Activated naive CD8-positive, alpha-beta T cell treated with anti-CD3 and anti-CD28 coated beads, Interleukin-2, amount 50 U/mL, for 16 hours (primary cell): ENCODE results near the gene KLK5.

Experiments
- DNase-seq: peaks from one replicate; pipeline ENCODE4 v3.0.0-alpha.2; 2020; ENCODE audit warnings: low read depth, low spot score

KLK5 gene

DNA sequence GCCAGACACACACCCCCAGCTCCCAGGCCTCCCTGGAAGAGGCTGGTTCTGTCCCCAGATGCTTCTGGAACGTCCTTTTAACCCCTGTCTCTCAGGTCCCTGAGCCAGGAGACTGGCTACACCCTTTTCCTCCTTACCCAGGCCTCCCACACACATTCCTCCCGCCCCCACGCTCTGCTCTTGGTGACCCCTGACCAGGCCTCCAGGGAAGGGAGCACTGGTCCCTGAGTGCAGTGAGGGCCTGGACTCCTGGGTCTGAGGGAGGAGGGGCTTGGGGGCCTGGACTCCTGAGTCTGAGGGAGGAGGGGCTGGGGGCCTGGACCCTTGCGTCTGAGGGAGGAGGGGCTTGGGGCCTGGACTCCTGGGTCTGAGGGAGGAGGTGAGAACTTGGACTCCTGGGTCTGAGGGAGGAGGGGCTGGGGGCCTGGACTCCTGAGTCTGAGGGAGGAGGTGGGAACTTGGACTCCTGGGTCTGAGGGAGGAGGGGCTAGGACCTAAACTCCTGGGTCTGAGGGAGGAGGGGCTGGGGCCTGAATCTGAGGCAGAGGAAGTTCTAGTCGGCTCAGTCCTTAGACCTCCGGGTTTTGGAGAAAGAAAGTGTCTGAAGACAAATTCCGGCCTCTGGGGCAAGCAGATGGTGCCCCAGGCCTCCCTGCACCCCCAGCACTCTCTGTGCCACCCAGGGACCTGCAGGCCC lies 16.0 kb upstream of the KLK5 start:
- DNase-seq = no peak

DNA sequence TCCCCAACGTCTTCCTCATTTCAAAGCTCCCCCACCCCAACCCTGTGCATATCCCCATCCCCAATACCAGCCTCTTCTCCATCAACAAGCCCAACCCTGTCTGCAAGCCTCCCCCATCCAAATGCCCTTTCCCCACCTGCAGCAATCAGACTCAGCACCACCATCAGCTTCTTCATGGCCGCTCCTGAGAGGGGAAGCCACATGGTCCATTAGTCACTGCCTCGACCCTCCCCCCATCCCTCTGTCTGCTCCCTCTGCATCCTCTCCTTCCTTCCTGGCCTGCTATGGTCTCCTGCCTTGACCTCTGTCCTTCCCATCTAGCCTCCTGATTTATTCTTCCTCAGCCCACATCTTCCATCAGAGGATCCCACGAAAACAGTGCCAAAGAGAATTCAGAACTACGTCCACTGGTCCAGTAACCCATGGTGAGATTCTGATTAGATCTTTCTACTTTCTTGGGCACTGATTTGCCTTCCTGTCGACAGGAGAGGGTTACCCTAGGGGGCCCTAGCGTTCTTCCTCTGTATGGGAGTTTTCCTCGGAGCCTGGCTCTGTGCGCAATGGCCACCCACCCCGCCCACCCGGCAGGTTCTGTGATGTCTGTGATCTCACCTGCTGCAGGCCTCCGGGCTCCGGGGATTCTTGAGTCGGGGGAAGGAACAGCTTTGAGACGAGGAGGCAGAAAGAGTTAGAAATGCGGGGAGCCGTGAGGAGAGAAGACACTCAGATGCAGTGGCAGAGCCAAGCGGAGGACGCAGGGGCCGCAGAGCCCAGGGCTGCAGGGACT lies 15.3 kb upstream of the KLK5 start:
- no peak for DNase-seq

DNA sequence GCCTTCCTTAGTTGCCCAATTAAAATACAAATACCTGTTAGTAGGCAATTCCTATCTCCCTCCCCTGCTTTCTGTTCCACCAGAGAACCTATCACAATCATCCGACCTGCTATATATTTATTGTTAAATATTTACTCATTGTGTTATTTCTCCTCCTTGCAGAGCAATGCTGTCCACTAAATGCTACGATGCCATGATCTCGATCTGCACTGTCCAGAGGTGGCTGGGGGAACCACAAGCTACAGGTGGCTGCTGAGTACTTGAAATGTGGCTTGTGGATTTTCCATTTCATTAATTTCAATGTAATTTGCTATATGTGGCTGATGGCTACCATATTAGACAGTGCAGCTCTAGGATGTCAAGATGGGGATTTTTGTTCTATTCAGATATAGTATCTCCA lies 11.4 kb upstream of the KLK5 start:
- DNase-seq = no peak

DNA sequence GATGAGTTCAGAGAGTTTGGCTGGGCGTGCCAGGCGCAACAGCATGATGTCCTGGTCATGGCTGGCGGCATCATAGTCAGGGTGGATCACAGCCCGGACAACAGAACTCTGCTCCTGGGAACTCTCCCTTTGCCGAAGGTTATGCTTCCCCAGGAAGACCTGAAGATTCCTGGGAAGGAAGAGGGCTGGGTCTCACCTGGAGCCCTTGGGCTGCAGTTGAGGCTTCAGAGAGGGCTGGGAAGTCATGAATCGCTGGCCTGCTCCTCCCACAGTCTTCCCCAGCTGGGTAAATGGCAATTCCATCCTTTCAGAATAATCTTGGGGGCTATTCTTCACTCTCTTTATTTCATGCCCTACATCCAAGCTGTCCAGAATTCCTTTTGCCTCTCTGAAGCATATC lies 10.5 kb upstream of the KLK5 start:
- DNase-seq = no peak

DNA sequence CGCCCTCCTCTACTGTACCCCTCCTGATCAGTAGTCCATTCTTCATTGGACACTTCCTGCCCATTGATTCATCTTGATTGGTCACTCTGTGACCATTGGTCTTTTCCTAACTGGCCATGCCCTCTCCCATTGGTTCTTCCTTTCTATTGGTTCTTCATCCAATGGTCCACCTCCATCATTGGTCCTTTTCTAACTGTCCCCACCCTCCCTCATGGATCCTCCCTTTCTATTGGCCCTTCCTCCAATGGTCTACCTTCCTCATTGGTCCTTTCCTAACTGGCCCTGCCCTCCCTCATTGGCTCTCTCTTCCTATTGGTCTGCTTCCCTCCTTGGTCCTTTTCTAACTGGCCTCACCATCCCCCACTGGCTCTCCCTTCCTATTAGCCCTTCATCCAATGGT lies 9.4 kb upstream of the KLK5 start:
- DNase-seq = no peak

DNA sequence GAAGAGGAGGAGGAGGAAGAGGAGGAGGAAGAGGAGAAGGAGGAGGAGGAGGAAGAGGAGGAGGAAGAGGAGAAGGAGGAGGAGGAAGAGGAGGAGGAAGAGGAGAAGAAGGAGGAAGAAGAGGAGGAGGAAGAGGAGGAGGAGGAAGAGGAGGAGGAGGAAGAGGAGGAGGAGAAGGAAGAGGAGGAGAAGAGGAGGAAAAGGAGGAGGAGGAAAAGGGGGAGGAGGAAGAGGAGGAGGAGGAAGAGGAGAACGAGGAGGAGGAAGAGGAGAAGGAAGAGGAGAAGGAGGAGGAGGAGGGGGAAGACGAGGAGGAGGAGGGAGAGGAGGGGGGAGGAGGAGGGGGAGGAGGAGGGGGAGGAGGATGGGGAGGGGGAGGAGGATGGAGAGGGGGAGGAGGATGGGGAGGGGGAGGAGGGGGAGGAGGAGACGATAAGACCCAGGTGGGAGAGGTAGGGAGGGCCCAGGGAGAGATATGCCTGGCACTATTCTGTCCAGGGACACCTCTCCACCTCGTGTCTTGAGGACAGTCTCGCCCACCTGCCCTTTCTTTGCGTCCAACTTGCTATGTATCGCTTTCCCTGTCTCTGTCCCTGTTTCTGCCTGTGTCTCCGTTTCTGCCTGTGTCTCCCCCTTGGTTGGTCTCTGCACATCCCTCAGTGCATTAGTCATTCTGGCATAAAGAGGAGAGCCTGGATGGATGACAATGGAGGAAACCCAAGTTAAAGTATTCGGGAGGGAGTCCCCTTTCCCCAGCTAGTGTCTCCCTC lies 7.1 kb upstream of the KLK5 start:
- no peak for DNase-seq

DNA sequence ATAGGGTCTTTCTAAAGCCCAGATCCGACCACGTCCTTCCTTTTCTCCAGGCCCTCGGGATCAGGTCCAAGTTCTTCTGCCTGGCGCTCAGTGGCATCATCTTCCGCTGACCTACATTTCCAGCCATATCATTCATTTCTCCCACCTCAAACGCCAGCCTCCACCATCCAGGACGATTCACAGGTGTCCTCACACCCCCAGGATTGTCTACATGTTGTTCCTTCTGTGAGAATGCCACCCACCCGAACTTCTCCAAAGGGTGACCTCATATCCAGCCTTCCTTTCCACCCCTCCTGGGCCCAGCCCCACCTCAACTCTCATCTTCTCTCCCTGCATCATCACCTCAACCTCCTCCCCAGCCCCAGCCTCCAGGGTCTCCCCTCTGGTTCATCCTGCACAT lies 4.7 kb upstream of the KLK5 start:
- DNase-seq = no peak

DNA sequence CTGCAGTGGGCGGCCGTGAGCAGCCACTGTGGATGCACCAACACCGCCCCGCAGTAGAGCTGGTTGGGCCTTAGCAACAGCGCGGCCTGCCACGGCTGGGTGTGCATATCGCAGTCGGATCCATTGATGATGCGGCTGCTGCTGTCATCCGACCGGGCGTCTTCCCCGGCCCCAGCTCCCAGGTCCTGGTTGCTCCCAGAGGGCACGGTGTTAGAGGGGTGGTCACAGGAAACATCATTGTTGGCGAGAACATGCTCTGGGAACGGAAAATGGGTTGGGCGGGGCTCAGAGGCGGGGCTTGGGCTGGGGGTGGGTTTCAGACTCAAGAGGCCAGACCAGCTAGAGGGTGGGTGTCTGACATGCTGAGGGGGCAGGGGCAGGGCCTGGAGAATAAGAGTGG lies 3.0 kb downstream of the KLK5 start:
- no peak for DNase-seq

DNA sequence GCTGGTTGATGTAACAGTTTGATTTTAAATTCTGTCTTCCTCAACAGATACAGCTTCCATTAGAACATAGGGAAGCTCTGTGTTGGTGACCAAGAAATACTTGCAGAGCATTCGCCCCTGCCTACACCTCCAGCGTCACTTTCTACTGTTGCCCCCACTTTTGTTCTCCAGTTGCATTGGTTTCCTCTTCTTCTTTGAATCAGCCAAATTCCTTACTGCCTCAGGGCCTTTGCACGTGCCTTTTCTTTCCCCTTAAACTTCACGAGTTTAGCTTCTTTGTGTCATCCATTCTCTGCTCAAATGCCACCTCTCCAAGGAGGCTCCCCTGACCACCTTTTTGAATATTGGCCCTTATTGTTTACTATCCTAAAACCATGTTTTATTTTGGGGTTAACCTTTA lies 5.7 kb downstream of the KLK5 start:
- DNase-seq = no peak

DNA sequence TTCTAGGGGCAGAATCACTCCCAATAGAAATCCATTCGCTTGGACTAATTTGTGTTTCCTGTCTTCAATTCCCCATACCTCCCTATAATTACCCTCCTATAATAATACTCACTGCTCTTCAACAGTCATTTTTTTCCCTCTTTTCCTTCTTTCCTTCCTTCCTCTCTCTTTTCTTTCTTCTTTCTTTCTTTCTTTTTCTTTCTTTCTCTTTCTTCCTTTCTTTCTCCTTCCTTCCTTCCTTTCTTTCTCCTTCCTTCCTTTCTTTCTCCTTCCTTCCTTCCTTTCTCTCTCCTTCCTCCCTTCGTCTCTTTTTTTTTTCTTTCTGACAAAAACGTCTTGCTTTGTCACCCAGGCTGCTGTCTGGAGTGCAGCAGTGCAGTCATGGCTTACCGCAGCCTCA lies 8.0 kb downstream of the KLK5 start:
- no peak for DNase-seq

DNA sequence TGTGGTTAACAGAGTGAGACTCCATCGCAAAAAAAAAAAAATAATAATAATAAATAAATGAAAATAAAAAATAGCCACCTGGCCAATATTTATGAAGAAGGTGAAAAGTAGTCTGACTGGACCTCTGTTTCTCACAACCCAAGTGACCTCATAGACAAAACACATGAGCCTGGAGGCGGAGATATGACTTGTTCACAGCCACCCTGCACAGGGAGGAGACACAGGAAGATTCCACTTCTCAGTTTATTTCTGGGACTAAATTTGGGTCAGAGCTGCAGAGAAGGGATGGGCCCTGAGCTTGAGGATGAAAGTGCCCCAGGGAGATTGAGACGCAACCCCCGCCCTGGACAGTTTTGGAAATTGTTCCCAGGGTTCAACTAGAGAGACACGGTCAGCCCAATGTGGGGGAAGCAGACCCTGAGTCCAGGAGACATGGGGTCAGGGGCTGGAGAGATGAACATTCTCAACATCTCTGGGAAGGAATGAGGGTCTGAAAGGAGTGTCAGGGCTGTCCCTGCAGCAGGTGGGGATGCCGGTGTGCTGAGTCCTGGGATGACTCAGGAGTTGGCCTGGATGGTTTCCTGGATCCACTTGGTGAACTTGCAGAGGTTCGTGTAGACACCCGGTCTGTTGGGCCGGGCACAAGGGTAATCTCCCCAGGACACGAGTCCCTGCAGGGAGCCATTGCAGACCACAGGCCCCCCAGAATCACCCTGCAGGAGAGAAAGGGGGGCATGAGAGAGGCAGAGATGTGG lies 9.6 kb downstream of the KLK5 start:
- no peak for DNase-seq

DNA sequence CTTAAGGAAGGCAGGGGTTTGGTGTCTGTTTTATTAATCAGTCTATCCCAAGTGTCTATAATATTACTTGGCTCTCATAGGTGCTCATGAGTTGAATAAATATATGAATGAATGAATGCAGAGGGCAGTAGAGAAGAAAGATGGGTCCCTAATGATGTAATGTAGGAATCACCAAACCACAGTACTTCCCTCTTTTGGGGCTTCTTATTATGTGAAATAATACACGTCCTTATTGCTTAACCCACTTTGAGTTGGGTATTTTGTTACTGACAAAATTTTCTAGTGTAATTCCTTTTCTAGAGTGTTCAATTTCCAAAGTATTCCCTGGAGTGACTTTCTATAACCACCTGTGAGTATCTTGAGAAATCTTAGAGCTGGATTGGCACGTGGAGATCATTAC lies 13.2 kb downstream of the KLK5 start:
- no peak for DNase-seq

DNA sequence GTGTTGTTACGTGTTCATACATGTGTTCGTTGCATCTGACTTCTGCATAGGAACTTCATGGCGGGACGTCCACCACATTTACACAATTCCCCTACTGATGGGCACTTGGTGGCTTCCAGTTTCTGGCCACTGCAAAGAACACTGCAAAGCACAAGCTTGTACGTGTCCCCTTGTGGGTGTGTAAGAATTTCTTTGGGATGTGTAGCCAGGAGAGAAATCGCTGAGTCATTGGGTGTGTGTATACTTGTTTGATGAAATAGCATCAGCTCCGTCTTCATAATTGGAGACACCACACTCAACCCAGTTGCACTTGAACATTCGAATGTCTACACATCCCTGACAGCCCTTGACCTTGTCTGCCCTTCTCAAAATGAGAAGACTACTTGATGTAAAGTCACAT lies 19.2 kb downstream of the KLK5 start:
- DNase-seq = no peak

DNA sequence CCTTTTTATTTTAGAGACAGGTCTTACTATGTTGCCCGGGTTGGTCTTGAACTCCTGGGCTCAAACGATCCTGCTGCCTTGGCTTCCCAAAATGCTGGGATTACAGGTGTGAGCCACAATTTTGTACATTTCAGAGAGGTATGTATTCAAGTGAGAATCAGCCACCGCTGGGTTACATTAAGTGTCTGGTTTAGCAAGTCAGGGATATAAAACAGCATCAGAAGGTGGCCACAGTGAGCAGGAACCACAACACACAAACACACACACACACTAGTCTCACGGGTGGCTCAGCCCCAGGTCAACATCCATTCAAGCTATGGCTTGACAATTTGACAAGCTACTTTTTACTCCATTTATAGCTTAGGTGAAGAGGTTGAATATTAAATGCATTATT lies 20.2 kb downstream of the KLK5 start:
- no peak for DNase-seq

DNA sequence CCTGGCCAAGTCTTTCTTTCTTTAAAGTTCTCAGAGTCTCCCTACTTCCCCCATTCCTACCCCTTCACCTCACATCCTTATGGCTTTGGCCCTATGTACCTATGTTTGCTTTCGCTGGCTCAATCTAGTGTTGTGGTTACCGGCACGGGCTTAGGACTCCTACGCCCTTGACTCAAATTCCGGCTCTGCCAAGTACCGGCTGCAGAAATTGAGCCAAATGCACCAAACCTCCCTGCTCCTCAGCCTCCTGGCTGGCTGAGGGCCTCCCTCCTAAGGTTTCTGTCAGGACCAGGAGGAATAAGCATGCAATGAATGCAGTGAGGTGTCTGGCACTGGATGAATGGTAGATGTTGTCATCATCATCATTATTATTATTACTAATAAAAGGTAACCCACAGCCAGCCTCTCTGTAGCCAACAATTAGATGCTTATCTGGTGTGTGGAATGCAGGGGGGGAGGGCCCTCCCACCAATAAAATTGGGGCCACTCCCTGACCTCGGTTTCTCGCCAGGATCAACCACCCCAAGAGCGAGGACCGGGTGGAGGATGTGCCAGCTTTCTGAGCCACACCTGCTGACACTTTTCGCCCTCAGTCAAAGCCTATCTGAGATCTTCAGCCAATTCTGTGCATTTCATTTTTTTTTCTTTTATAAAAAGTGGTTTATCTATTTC lies 20.7 kb downstream of the KLK5 start:
- no peak for DNase-seq

DNA sequence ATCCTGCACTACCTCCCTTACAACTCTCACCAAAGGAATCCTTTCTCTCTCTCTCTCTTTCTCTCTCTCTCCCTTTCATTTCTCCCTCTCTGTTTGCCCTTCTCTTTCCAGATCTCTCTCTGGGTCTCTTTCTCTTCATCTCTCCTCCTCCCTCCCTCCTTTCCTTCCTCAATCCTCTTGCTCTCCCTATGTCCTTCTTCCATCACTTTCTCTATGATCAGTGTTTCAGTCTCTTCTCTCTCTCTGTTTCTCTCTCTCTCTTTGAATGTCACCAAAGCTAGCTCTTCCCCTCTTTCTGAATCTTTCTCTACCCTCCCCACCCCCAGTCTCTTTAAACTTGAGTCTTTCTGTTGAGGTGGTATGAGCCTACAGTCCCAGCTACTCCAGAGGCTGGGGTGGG lies 21.8 kb downstream of the KLK5 start:
- DNase-seq = no peak

DNA sequence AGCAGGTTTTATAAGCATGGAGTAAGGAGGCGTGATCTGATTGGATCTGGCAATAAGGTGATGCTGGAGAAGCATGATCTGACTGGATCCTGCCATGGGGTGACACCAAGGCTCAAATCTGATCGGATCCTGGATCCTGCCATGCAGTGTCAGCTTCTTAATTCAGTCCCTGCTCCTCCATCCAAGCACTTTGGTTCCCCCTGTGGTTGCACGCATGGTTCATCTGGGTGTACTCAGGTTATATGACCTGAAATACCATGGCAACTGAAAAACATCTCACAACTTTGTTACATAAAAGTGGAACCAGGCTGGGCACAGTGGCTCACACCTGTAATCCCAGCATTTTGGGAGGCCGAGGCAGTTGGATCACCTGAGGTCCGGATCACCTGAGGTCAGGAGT lies 24.0 kb downstream of the KLK5 start:
- DNase-seq = no peak

DNA sequence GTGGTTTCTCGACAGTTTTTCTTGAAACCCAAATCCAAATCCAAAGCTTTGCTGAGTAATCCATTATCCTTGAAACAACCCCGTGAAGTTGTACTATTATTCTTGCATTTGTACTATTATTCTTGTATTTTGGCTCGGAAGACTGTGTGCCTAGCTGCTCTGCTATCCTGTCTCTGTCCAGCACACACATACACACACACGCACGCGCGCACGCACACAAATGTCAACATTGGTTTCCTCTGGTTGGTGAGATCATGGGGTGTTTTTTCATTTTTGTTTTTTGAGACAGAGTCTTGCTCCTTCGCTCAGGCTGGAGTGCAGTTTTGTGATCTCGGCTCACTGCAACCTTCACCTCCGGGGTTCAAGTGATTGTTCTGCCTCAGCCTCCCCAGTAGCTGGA lies 26.7 kb downstream of the KLK5 start:
- no peak for DNase-seq

DNA sequence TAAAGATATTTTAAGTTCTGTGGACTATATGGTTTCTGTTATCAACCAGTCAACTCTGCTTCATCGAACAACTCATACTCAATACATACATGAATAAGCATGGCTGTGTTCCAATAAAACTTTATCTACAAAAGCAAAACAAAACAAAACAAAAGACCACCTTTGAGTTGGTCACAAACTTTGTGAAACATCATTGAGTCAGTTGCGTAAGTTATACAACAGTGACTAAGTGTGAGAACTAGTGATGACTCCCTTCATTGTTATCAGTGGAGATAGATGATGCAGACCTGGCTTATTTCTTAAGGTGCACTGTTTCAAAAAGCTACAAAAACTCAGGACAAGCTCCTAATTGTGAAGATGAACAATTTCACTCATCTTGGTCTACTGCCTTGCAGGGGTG lies 27.1 kb downstream of the KLK5 start:
- DNase-seq = no peak

DNA sequence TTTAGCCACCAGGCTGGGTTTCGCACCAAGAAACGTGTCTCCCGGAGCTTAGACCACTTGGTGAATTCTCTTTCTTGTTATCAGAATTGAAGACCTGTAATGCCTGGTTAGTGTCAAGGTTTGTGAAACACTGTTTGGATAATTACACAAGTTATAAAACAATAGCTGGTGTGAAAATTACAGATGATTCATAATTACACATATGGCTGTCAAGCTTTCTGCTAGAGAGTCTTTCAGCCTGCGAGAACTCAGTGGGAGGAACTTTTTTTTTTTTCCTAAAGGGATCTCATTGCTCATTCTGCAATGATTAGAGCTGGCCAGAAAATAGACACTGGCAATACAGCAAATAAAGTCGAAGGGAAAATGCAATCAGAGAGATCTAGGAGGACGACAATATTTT lies 28.3 kb downstream of the KLK5 start:
- no peak for DNase-seq

DNA sequence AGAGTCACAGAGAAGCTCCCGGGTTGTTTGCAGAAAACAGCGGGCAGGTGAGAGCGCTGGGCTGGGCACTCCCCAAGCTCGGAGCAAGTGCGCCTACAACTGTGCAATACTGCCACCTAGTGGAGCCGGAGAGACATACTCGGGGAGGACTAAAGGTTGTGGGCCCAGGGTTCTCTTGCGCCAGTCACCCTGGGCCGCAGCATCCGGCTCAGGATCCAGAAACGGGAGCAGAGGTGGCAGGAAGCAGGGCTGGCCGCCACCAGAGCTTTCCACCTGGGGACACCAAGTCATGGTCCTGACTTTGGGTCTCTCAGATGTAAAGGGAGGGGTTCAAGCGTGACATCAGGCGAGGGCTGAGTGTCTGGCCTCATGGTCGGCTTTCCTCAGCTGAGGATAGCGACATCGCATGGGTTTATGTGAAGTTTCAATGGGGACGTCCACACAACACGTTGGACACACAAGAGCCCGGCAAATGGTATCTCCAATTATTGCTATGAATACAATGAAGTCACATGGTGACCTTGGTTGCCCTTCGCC lies 30.5 kb downstream of the KLK5 start:
- DNase-seq = peak; percentile 55
